Rectal smooth muscle tissue (tissue), 1 donor: ENCODE data around the gene CBL.
A peak's percentile ranks its signal among the peaks of the same experiment; 100 is the strongest.

Source experiments
- H3K27ac ChIP-seq: one replicate; pipeline ENCODE4 v1.7.0; 2013; ENCODE audit warnings: low read depth, low read length, inconsistent platforms
- H3K27me3 ChIP-seq: one replicate; pipeline ENCODE4 v1.7.0; 2013; ENCODE audit warnings: low read length; ENCODE audit not compliant: control insufficient read depth, insufficient read depth
- H3K36me3 ChIP-seq: one replicate; pipeline ENCODE4 v1.7.0; 2013; ENCODE audit warnings: low read length; ENCODE audit not compliant: control insufficient read depth, insufficient read depth
- H3K4me1 ChIP-seq: one replicate; pipeline ENCODE4 v1.7.0; 2013; ENCODE audit warnings: low read length; ENCODE audit not compliant: control insufficient read depth, insufficient read depth
- H3K4me3 ChIP-seq: one replicate; pipeline ENCODE4 v1.7.0; 2013; ENCODE audit warnings: low read length
- H3K9ac ChIP-seq: one replicate; pipeline ENCODE4 v1.7.0; 2013; ENCODE audit warnings: low read length

The CBL gene

DNA sequence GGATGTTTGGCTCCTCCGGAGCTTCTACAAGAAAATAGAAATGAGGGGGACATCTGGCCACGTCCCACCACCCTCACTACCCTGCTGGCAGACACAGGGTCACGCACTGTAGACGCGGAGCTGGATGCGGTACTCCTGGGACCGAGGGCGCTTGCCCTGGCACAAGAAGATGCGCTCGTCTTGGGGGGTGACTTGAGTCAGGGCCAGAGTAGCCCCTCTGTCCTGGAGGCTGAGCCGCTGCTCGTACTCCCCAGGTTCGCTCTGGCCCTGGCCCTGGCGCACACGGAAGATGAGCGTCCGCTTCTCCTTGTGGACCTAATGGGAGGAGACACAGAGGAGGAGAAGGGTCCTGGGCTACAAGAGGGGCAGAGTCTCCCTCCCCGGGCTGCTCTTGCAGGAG is 108.6 kb downstream of the CBL start:
- H3K4me1 ChIP-seq = peaks cover 31% of the 10 kb centered on the region
- H3K36me3 ChIP-seq = peaks cover 19% of the 10 kb centered on the region
- peak overlapping the region; percentile 91 for H3K27ac ChIP-seq
- H3K27me3 ChIP-seq = peaks cover 3% of the 10 kb centered on the region
- H3K4me3 ChIP-seq = peak overlapping the region; percentile 52
- H3K9ac ChIP-seq = no peak overlapping the region

DNA sequence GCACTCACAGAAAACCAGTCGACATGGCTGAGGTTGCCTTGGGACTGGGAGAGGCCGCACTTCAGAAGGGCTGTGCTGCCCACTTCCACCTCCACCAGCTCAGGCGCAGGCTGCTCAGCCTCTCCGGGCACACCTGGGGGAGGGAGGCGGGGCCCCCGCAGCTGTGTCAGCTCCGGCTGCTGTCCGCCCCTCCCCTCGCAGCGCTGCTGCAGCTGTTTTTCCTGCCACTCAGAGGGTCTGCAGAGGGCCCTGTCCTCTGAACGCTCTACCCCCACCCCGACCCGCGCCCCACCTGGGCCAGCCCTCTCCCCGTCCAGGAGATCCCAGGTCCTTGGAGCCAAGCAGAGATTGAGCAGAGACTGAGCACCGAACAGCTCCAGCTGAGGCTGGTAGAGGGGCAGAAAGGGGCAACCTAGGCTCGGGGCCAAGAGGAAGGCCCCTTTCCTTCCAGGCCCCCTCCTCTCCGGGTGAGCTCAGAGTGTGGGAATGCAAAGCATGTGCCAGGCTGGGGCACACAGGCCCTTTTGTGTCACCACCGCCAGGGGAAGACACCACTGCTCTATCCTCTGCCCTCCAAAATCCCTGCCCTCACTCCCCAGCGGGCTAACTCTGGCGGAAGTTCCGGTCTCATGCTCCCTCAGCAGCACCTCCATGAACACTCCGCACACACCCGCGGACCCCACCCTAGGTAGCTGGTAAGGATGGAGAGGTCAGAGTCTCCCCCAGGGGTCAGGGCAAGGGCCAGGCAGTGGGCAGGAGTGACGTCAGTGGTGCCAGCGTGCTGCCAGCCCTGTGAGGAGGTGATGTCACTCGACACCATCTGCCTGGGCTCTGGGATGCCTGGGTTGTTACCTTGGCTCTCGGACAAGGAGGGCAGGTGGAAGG is 109.2 kb downstream of the CBL start:
- Histone ChIP-seq H3K27me3 (peaks cover 3% of the 10 kb centered on the region), H3K27ac (peak overlapping the region; percentile 91), H3K9ac (no peak overlapping the region), H3K4me3 (peak overlapping the region; percentile 52), H3K36me3 (peaks cover 19% of the 10 kb centered on the region), H3K4me1 (peaks cover 37% of the 10 kb centered on the region)

GRCh38 chr11:119316016-119316728 is 110.0 kb downstream of the CBL start:
- H3K4me1 ChIP-seq = peaks cover 39% of the 10 kb centered on the region
- H3K9ac ChIP-seq = peak overlapping the region; percentile 49
- peaks cover 16% of the 10 kb centered on the region for H3K36me3 ChIP-seq
- peak overlapping the region; percentile 91 for H3K27ac ChIP-seq
- H3K27me3 ChIP-seq = peaks cover 3% of the 10 kb centered on the region
- peak overlapping the region; percentile 52 for H3K4me3 ChIP-seq

- H3K4me3 ChIP-seq = peak within 1 kb of the TSS; percentile 56
- H3K27ac ChIP-seq = peak within 1 kb of the TSS; percentile 91
- peak within 1 kb of the TSS; percentile 49 for H3K9ac ChIP-seq
- H3K27me3 ChIP-seq = peaks cover 3% of the 10 kb centered on the region
- H3K4me1 ChIP-seq = peaks cover 43% of the 10 kb centered on the region
- peaks cover 15% of the 10 kb centered on the region for H3K36me3 ChIP-seq
These were observed 110.8 kb downstream of the CBL start, which contains the start of gene MCAM for GRCh38 chr11:119316729-119317591. Gene MCAM, minus strand, starts transcription at chr11:119317130. Its CDS starts 29 bp downstream, at chr11:119317101.

GRCh38 chr11:119317592-119318239 is 111.6 kb downstream of the CBL start:
- Histone ChIP-seq H3K4me1 (peaks cover 43% of the 10 kb centered on the region), H3K27me3 (peaks cover 3% of the 10 kb centered on the region), H3K9ac (no peak overlapping the region), H3K4me3 (peak overlapping the region; percentile 56), H3K36me3 (peaks cover 7% of the 10 kb centered on the region), H3K27ac (peak overlapping the region; percentile 91)

DNA sequence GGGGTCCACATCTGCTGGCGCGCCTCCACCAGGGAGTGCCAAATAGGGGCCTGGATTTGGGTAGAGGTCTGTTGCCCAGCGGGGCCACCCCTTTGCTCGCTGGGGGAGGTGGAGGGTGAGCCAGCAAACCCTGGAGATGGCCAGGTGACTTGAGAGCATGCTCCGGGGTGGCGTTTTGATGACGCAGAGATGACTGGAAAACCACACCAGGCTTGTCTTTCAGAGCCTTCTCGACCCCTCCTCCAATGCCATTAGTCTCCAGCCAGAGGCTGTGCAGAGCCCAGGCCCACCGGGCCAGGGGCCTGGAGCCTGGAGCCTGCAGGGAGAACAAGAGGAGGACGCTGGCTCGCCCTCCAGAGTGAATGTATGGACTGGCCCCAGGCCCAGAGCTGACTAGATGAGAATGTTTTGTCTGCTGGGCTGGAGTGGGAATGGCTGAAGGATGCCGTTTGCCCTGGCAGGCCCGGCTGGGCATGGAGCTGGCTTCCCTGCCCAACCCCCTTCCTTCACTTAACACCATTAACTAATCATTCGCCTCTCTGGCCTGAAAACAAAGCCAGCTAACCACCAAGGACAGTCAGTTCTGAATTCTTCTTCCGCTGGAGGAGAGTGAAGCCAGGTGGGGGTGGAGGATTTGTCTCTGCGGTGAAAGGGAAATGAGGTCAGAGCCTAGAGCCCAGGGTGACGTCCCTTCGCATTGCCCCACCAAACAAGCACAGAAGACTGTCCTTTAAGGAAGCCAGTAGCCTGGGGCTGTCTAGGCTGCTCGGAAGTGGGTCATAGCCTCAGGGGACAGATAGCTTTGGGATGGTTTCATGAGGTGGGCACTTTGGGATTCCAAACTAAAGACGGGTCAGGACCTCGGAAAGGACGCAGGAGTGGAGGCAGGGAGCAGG is 112.3 kb downstream of the CBL start:
- peak overlapping the region; percentile 91 for H3K27ac ChIP-seq
- peaks cover 3% of the 10 kb centered on the region for H3K27me3 ChIP-seq
- H3K4me1 ChIP-seq = peaks cover 43% of the 10 kb centered on the region
- no peak overlapping the region for H3K4me3 ChIP-seq
- H3K9ac ChIP-seq = no peak overlapping the region
- H3K36me3 ChIP-seq = peaks cover 4% of the 10 kb centered on the region

DNA sequence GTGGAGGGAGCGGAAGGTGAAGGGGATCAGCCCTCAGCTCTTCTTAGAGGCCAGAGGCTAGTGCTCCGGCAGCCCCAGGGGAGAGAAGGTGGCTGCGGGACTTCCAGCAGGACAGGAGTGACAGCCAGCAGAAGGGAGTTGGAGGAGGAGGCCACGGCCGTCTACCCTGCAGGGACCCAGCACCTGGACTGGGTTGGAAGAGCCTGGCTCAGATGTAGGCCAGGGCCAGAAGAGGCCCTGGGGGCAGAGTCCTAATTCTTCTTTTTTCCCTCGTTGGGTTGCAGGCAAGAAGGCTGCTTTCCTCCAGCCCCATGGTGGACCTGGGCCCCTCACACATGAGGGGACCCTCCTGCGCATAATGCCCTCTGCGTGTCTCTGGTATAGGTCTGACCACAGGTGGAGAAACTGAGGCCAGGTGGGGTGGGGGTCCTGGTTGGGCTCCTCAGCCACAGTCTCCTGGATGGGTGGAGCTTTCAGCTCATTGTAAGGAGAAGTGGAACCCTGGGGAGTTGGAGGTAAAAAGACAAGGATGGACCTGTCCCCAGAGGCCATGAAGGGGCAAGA is 113.1 kb downstream of the CBL start:
- no peak overlapping the region for H3K4me3 ChIP-seq
- peaks cover 43% of the 10 kb centered on the region for H3K4me1 ChIP-seq
- peak overlapping the region; percentile 91 for H3K27ac ChIP-seq
- H3K9ac ChIP-seq = no peak overlapping the region
- H3K36me3 ChIP-seq = peaks cover 4% of the 10 kb centered on the region
- peaks cover 3% of the 10 kb centered on the region for H3K27me3 ChIP-seq

DNA sequence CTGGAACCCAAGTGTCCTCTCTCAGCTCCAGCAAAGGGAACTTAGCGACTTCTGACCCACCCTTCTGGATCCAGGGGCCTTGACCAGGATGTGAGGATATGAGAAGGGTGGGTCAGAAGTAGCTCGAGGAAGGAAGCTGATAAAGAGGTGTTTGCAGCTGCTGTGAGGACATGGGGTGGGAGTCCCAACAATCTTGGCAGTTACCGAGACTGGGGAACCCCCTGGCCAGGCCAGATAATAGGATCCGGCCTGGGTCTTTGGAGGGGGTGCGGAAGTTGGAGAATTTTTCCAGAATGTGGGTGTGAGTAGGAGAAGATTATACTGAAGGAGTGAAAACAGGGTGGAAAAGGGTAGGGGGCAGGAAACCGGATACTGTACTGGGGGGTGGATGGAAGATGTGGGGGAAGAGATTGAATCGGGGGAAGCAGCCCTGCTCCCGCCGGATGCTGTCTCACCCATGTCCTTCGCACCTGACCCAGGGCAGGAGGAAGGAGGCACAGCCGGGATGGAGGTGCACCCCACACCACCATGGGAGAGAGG is 113.6 kb downstream of the CBL start:
- Histone ChIP-seq H3K36me3 (no peaks in the 10 kb centered on the region), H3K4me3 (no peak overlapping the region), H3K4me1 (peaks cover 42% of the 10 kb centered on the region), H3K9ac (no peak overlapping the region), H3K27ac (peak overlapping the region; percentile 91), H3K27me3 (peaks cover 3% of the 10 kb centered on the region)

- peak overlapping the region; percentile 91 for H3K27ac ChIP-seq
- H3K4me1 ChIP-seq = peaks cover 40% of the 10 kb centered on the region
- peak overlapping the region; percentile 45 for H3K9ac ChIP-seq
These were observed 114.2 kb downstream of the CBL start for GRCh38 chr11:119320240-119320775.

GRCh38 chr11:119320776-119321524 is 114.8 kb downstream of the CBL start:
- no peaks in the 10 kb centered on the region for H3K27me3 ChIP-seq
- H3K9ac ChIP-seq = peak overlapping the region; percentile 76
- H3K27ac ChIP-seq = peak overlapping the region; percentile 91
- H3K4me3 ChIP-seq = peak overlapping the region; percentile 66
- H3K4me1 ChIP-seq = peaks cover 37% of the 10 kb centered on the region
- no peaks in the 10 kb centered on the region for H3K36me3 ChIP-seq

More at GRCh38 chr11:119320240-119320775, 114.2 kb downstream of the CBL start:
- Histone ChIP-seq H3K36me3 (no peaks in the 10 kb centered on the region), H3K27me3 (peaks cover 2% of the 10 kb centered on the region), H3K4me3 (peak overlapping the region; percentile 66)
